Measurements from ENCODE around the gene GRIK2.

The GRIK2 gene

GRCh38 chr6:101683884-101684283 is 290.4 kb downstream of the GRIK2 start:
- no peak overlapping the region for H3K4me3 ChIP-seq
- H3K27ac ChIP-seq, result no peak overlapping the region

DNA sequence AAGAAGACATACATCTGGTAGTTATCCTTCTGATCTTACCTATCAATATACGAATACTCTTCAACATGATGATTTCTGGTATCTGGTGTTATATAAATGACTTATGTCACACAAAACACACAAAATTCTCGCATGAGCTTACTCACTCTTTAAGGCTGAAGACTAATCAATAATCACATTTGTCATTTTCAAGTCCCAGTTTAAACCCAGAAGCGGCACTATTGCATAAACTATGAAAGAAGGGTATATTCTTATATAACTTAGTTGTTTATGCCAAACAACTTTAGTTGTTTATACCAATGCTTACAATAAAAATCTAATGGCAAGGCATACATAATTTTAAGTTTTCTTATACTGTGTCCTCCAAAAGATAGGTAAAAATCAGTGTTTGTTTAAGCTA is 293.1 kb downstream of the GRIK2 start:
- no peak overlapping the region for H3K4me3 ChIP-seq
- no peak overlapping the region for H3K27ac ChIP-seq

DNA sequence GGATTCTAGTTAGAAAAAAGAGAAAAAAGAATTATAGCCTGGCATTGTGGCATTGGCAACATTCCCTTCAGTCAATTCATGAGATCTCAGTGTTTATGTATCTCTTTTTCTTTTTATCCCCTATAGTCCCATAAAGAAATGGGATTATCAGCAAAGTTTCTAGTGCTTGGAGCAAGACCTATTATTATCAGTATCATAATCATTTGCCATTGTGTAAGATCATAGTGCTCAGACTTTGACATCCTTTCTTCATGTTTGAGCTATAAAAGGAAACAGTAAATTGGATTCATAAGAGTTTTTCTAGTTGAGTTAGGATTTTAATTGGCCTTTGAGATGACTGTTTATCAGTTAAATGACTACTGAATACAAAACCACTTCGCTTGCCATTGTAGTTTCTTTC is 295.6 kb downstream of the GRIK2 start:
- Histone ChIP-seq H3K4me3 (no peak overlapping the region), H3K27ac (no peak overlapping the region)

DNA sequence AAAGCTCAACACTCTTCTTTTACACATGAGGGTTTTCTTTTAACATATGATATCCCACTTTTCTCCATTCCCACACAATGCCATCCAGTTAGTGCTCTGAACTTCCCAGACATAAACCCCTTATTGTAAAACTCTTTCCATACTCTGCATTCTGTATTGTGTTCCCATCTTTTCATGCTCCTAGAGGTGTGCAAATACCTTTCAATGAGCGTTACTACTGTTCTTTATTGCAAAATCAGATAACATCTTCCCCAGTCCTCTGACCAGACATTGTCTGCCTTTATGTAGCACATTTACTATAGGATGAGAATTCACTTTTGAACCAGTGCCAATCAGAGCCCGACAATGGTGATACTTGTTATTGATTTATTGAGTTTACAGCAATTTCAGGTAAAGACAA is 296.2 kb downstream of the GRIK2 start:
- H3K27ac ChIP-seq, result no peak overlapping the region
- no peak overlapping the region for H3K4me3 ChIP-seq

- Histone ChIP-seq H3K4me3 (no peak overlapping the region), H3K27ac (no peak overlapping the region)
Observed at GRCh38 chr6:101700655-101701054, 307.1 kb downstream of the GRIK2 start.

GRCh38 chr6:101703311-101703710 is 309.8 kb downstream of the GRIK2 start:
- H3K4me3 ChIP-seq, result no peak overlapping the region
- H3K27ac ChIP-seq, result no peak overlapping the region

GRCh38 chr6:101705866-101706265 is 312.4 kb downstream of the GRIK2 start:
- Histone ChIP-seq H3K27ac (no peak overlapping the region), H3K4me3 (no peak overlapping the region)

DNA sequence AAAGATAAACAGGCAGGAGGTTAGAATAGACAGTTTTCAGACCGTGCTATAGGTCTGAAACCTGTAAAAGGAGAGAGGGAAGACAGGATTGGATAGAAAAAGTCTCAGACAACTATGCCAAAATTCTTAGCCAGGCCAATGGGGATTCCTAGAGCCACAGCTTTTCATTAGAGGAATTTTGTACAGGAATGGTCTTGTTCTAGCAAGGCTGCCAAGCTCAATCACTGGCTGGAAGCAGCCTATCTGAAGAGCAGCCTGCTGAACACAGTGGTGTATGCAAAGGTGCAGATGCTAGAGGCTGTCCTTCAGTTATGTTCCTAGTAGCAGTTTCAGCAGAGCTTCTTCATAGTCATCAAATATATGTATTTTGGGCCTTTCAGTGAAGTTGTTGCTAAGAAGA is 313.1 kb downstream of the GRIK2 start:
- Histone ChIP-seq H3K27ac (no peak overlapping the region), H3K4me3 (no peak overlapping the region)

DNA sequence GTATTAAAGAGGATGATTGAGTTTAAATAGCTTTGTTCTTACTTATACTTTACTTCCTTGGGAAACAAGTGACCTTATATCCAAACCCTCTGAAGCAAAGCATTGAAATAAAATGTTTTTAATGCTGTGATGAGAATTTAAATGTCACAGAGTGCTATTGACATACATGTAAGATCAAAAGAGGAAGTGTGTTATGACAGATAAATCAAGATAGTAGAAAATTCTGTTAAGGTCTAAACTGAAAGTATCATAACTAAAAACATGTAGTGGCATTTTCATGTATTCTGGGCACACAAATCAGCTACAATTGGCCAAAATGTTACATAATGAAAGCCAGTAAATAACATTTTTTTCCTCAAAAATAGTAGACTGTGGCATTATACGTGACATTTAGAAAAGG is 318.0 kb downstream of the GRIK2 start:
- no peak overlapping the region for H3K4me3 ChIP-seq
- no peak overlapping the region for H3K27ac ChIP-seq

- Histone ChIP-seq H3K4me3 (no peak overlapping the region), H3K27ac (no peak overlapping the region)
Observed at GRCh38 chr6:101716387-101716786, 322.9 kb downstream of the GRIK2 start.

GRCh38 chr6:101716810-101717209 is 323.3 kb downstream of the GRIK2 start:
- Histone ChIP-seq H3K4me3 (no peak overlapping the region), H3K27ac (no peak overlapping the region)

DNA sequence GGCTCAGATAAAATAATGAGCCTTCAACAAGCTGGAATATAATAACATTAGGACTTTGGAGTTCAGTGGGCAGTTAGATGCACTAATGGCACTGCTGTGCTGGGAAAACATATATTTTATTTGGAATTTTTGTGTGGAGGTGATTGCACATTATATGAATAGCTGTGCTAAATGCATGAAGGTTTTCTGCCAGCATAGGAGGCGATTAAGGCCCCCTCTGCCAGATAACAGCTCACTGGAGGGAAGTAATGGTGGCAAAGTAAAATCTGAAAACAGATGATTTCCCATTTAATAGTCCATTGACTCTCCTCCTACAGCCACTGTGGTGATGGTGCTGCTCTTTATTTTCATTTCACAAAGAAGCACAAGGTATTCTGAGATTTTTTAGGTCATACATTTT is 326.0 kb downstream of the GRIK2 start:
- Histone ChIP-seq H3K27ac (no peak overlapping the region), H3K4me3 (no peak overlapping the region)

GRCh38 chr6:101722471-101722870 is 329.0 kb downstream of the GRIK2 start:
- H3K27ac ChIP-seq, result peak overlapping the region in 1 of 21 experiments; percentile 14

GRCh38 chr6:101722991-101723579 is 329.6 kb downstream of the GRIK2 start:
- peak overlapping the region in 1 of 21 experiments; percentile 14 for H3K27ac ChIP-seq

More at GRCh38 chr6:101722471-101722870, 329.0 kb downstream of the GRIK2 start:
- no peak overlapping the region for H3K4me3 ChIP-seq

GRCh38 chr6:101728388-101728787 is 334.9 kb downstream of the GRIK2 start:
- Histone ChIP-seq H3K4me3 (no peak overlapping the region), H3K27ac (no peak overlapping the region)

More at GRCh38 chr6:101722991-101723579, 329.6 kb downstream of the GRIK2 start:
- no peak overlapping the region for H3K4me3 ChIP-seq

DNA sequence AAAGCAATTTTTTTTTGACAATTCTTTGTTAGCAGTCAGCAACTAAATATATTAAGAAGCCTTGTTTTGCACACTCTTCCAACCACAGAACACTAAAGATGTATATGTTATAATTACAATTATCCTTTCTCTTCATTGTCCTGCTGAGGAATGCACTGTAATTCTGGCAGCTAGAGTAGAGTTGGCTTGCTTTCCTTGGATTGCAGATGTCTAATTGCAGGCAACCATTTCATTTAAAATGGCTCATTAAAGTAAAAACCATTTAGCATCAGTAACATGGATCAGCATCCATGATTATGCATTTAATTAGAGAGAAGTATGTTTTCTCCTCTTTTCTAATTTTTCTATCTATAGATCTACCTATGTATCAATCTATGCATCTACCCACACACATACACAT is 335.4 kb downstream of the GRIK2 start:
- Histone ChIP-seq H3K27ac (no peak overlapping the region), H3K4me3 (no peak overlapping the region)

- Histone ChIP-seq H3K27ac (no peak overlapping the region), H3K4me3 (no peak overlapping the region)
Observed at GRCh38 chr6:101730954-101731353, 337.4 kb downstream of the GRIK2 start.

DNA sequence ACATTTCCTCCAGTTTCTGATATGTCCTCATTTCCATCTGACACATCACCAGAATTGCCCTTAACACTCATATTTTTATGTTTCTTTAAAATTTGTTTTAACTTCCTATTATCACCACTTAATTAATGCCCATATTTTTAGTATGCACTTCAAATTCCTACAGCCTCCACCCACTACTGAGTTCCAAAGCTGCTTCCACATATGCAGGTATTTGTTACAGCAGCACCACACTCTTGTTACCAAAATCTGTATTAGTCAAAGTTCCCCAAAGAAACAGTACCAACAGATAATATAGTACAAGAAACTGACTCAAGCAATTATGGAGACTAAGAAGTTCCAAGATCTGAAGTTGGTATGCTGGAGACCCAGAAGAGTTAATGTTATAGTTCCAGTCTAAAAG is 340.4 kb downstream of the GRIK2 start:
- H3K27ac ChIP-seq, result no peak overlapping the region

DNA sequence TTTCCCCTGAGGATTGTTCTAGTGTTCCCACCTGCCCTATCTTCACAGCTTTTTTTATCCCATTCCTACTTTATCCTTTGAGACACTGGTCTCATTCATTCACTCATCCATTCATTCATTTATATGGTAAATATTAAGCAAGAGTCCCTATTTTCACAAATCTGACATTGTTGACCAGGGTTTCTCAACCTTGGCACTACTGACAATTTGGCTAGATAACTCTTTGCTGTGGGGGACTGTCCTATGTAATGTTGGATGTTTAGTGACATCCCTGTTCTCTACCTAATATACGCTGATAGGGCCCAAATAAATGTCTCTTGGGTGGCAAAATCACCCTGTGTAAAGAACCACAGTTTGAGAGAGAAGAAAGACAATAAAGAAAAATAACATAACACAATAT is 345.0 kb downstream of the GRIK2 start:
- H3K27ac ChIP-seq, result no peak overlapping the region
- H3K4me3 ChIP-seq, result no peak overlapping the region

More for the DNA sequence above, 340.4 kb downstream of the GRIK2 start:
- H3K4me3 ChIP-seq, result no peak overlapping the region

GRCh38 chr6:101740631-101741030 is 347.1 kb downstream of the GRIK2 start:
- H3K4me3 ChIP-seq, result no peak overlapping the region
- H3K27ac ChIP-seq, result no peak overlapping the region

DNA sequence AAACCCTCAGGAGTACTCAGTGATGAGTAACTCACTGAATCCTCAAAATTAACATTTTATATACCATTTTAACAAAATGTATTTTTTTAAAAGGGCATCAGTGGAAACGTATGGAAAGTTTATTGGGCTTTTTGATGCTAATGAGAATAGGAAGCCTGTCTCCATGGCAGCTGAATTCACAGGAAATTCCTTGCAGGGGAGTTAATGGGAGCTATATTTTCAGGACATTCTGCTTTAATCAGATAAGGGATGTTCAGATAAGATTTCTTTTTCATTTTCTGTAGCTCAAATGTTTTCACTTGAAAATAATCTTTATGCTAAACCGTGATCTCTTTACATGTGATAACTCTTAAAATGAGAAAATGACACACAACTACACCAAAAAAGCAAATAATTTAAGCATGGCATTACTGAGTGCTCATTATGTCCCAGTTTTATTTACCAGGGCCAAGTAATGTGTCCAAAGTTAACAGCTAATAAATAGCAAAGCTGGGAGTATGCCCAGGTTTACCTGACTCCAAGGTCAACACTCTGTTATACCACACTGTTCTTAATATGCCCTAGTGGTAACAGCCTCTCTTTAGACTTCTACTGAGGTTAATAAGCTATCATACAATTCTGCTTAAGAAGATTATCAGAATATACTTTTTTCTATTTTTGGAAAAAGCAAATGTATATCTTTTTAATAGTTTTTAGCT is 348.1 kb downstream of the GRIK2 start:
- Histone ChIP-seq H3K4me3 (no peak overlapping the region), H3K27ac (no peak overlapping the region)

GRCh38 chr6:101747160-101747559 is 353.7 kb downstream of the GRIK2 start:
- no peak overlapping the region for H3K4me3 ChIP-seq
- H3K27ac ChIP-seq, result no peak overlapping the region

Measured in skin epidermis (tissue), 12 donors.